Measurements from ENCODE around the gene PELI2.

Gene PELI2

GRCh38 chr14:56117765-56118610 is at the start of gene PELI2:
TSS of gene PELI2 (plus strand) at chr14:56118411. CDS start at chr14:56118661, 250 bp downstream.
- ATAC-seq: peak; percentile 79 to 80

GRCh38 chr14:56073799-56074198 is 44.4 kb upstream of the PELI2 start:
- no peak for ATAC-seq

- no peak for ATAC-seq
Observed at GRCh38 chr14:56075301-56075700, 42.9 kb upstream of the PELI2 start.

GRCh38 chr14:56081139-56081538 is 37.1 kb upstream of the PELI2 start:
- no peak for ATAC-seq

GRCh38 chr14:56082880-56083279 is 35.3 kb upstream of the PELI2 start:
- ATAC-seq: no peak

- ATAC-seq: no peak
Observed at GRCh38 chr14:56085471-56085870, 32.7 kb upstream of the PELI2 start.

- no peak for ATAC-seq
Observed at GRCh38 chr14:56087671-56088471, 30.3 kb upstream of the PELI2 start.

GRCh38 chr14:56088941-56089340 is 29.3 kb upstream of the PELI2 start:
- ATAC-seq: no peak

- ATAC-seq: no peak
Observed at GRCh38 chr14:56092763-56093162, 25.4 kb upstream of the PELI2 start.

GRCh38 chr14:56094076-56094475 is 24.1 kb upstream of the PELI2 start:
- no peak for ATAC-seq

- ATAC-seq: no peak
Observed at GRCh38 chr14:56098021-56098420, 20.2 kb upstream of the PELI2 start.

- no peak for ATAC-seq
Observed at GRCh38 chr14:56099081-56099797, 19.0 kb upstream of the PELI2 start.

- no peak for ATAC-seq
Observed at GRCh38 chr14:56100556-56100955, 17.7 kb upstream of the PELI2 start.

- ATAC-seq: no peak
Observed at GRCh38 chr14:56102941-56103340, 15.3 kb upstream of the PELI2 start.

GRCh38 chr14:56107615-56108014 is 10.6 kb upstream of the PELI2 start:
- ATAC-seq: no peak

GRCh38 chr14:56108057-56108456 is 10.2 kb upstream of the PELI2 start:
- ATAC-seq: no peak

GRCh38 chr14:56112781-56113180 is 5.4 kb upstream of the PELI2 start:
- ATAC-seq: no peak

- no peak for ATAC-seq
Observed at GRCh38 chr14:56115334-56115870, 2.8 kb upstream of the PELI2 start.

- ATAC-seq: no peak
Observed at GRCh38 chr14:56115976-56116893, 2.0 kb upstream of the PELI2 start.

- peak in 1 of 2 donors; percentile 23 for ATAC-seq
Observed at GRCh38 chr14:56118611-56119181, 485 bp downstream of the PELI2 start.
